ENCODE data around the gene URB1.
"Not testable (repeated sequence)": the region's sequence is repeated elsewhere in the genome, so short reads cannot be mapped to it uniquely, and the experiment has no call there.

The URB1 gene

GRCh38 chr21:32370998-32371766 lies 21.6 kb downstream of the URB1 start:
- Histone ChIP-seq H3K79me2 (ENCODE audit: insufficient read depth, low read length) (no peaks in the 10 kb centered on the region), H4K20me1 (ENCODE audit: insufficient read depth, low read length, poor library complexity, severe bottlenecking) (no peaks in the 10 kb centered on the region)
- TF ChIP-seq EZH2phosphoT487 (IDR thresholded peaks at IDR 0.05; ENCODE audit: borderline replicate concordance) (no peak), CTCF (conservative IDR thresholded peaks at IDR 0.05; ENCODE audit: low read length) (no peak)

GRCh38 chr21:32368961-32369360 lies 23.9 kb downstream of the URB1 start:
- not testable (repeated sequence) for H3K9me3 ChIP-seq (ENCODE audit: insufficient read depth, low read depth, low read length); H3K4me2 ChIP-seq (ENCODE audit: low read depth, low read length, poor library complexity, severe bottlenecking); H3K79me2 ChIP-seq (ENCODE audit: insufficient read depth, low read length); H4K20me1 ChIP-seq (ENCODE audit: insufficient read depth, low read length, poor library complexity, severe bottlenecking); H2AFZ ChIP-seq (ENCODE audit: low read length); H3F3A ChIP-seq (ENCODE audit: low read depth); H3K27me3 ChIP-seq (ENCODE audit: insufficient read depth, low read length, poor library complexity, severe bottlenecking); H3K4me3 ChIP-seq (ENCODE audit: low read length, poor library complexity, severe bottlenecking); H3K9me2 ChIP-seq (replicated peaks; ENCODE audit: low read depth, low read length); H3K9ac ChIP-seq (ENCODE audit: low read depth, low read length, poor library complexity, severe bottlenecking); H3K4me1 ChIP-seq (ENCODE audit: insufficient read depth, low read length, poor library complexity, severe bottlenecking)
- H3K36me3 ChIP-seq (ENCODE audit: insufficient read depth, low read length) = peaks cover 11% of the 10 kb centered on the region; the same call in 1 of the 2 replicates

More at GRCh38 chr21:32370998-32371766, 21.6 kb downstream of the URB1 start:
- Histone ChIP-seq H3K4me2 (ENCODE audit: low read depth, low read length, poor library complexity, severe bottlenecking) (no peak overlapping the region), H3K4me3 (ENCODE audit: low read length, poor library complexity, severe bottlenecking) (no peak overlapping the region), H3K4me1 (ENCODE audit: insufficient read depth, low read length, poor library complexity, severe bottlenecking) (no peaks in the 10 kb centered on the region), H3K9me3 (ENCODE audit: insufficient read depth, low read depth, low read length) (no peaks in the 10 kb centered on the region), H3K9ac (ENCODE audit: low read depth, low read length, poor library complexity, severe bottlenecking) (no peak overlapping the region), H3F3A (ENCODE audit: low read depth) (no peaks in the 10 kb centered on the region), H2AFZ (ENCODE audit: low read length) (no peak overlapping the region), H3K36me3 (ENCODE audit: insufficient read depth, low read length) (peaks cover 11% of the 10 kb centered on the region; the same call in 1 of the 2 replicates), H3K9me2 (replicated peaks; ENCODE audit: low read depth, low read length) (no peaks in the 10 kb centered on the region), H3K27me3 (ENCODE audit: insufficient read depth, low read length, poor library complexity, severe bottlenecking) (no peaks in the 10 kb centered on the region)

- Histone ChIP-seq H3K36me3 (ENCODE audit: insufficient read depth, low read length) (peaks cover 11% of the 10 kb centered on the region; the same call in 1 of the 2 replicates), H3K27me3 (ENCODE audit: insufficient read depth, low read length, poor library complexity, severe bottlenecking) (no peaks in the 10 kb centered on the region), H3K9ac (ENCODE audit: low read depth, low read length, poor library complexity, severe bottlenecking) (no peak overlapping the region), H4K20me1 (ENCODE audit: insufficient read depth, low read length, poor library complexity, severe bottlenecking) (no peaks in the 10 kb centered on the region), H3K79me2 (ENCODE audit: insufficient read depth, low read length) (no peaks in the 10 kb centered on the region), H3K4me1 (ENCODE audit: insufficient read depth, low read length, poor library complexity, severe bottlenecking) (no peaks in the 10 kb centered on the region), H3F3A (ENCODE audit: low read depth) (no peaks in the 10 kb centered on the region), H2AFZ (ENCODE audit: low read length) (no peak overlapping the region), H3K4me2 (ENCODE audit: low read depth, low read length, poor library complexity, severe bottlenecking) (no peak overlapping the region), H3K9me3 (ENCODE audit: insufficient read depth, low read depth, low read length) (no peaks in the 10 kb centered on the region), H3K4me3 (ENCODE audit: low read length, poor library complexity, severe bottlenecking) (no peak overlapping the region), H3K9me2 (replicated peaks; ENCODE audit: low read depth, low read length) (no peaks in the 10 kb centered on the region)
- no peak for TF ChIP-seq EZH2phosphoT487 (IDR thresholded peaks at IDR 0.05; ENCODE audit: borderline replicate concordance)
- no peak for TF ChIP-seq CTCF (conservative IDR thresholded peaks at IDR 0.05; ENCODE audit: low read length)
These were observed 24.4 kb downstream of the URB1 start for GRCh38 chr21:32368386-32368785.

GRCh38 chr21:32367158-32367557 lies 25.7 kb downstream of the URB1 start:
- Histone ChIP-seq H3K9me2 (replicated peaks; ENCODE audit: low read depth, low read length) (no peaks in the 10 kb centered on the region), H3K4me2 (ENCODE audit: low read depth, low read length, poor library complexity, severe bottlenecking) (no peak overlapping the region), H2AFZ (ENCODE audit: low read length) (no peak overlapping the region), H3F3A (ENCODE audit: low read depth) (no peaks in the 10 kb centered on the region), H3K27me3 (ENCODE audit: insufficient read depth, low read length, poor library complexity, severe bottlenecking) (no peaks in the 10 kb centered on the region), H3K9ac (ENCODE audit: low read depth, low read length, poor library complexity, severe bottlenecking) (no peak overlapping the region), H3K9me3 (ENCODE audit: insufficient read depth, low read depth, low read length) (no peaks in the 10 kb centered on the region), H3K79me2 (ENCODE audit: insufficient read depth, low read length) (no peaks in the 10 kb centered on the region), H3K4me3 (ENCODE audit: low read length, poor library complexity, severe bottlenecking) (no peak overlapping the region), H4K20me1 (ENCODE audit: insufficient read depth, low read length, poor library complexity, severe bottlenecking) (no peaks in the 10 kb centered on the region), H3K4me1 (ENCODE audit: insufficient read depth, low read length, poor library complexity, severe bottlenecking) (no peaks in the 10 kb centered on the region), H3K36me3 (ENCODE audit: insufficient read depth, low read length) (peaks cover 7% of the 10 kb centered on the region; the same call in 1 of the 2 replicates)
- TF ChIP-seq EZH2phosphoT487 (IDR thresholded peaks at IDR 0.05; ENCODE audit: borderline replicate concordance) (no peak), CTCF (conservative IDR thresholded peaks at IDR 0.05; ENCODE audit: low read length) (no peak)

Data from Loucy (cell line).